GM12801 (cell line): ENCODE results near the gene DISP2.

Source experiments
- CTCF ChIP-seq: IDR thresholded peaks from one replicate; pipeline ENCODE4 v1.5.1; 2011; ENCODE audit warnings: control low read depth; ENCODE audit not compliant: insufficient read length; ENCODE audit errors: extremely low read depth

DISP2 gene

GRCh38 chr15:40428185-40428584, 70.2 kb downstream of the DISP2 start:
- TF ChIP-seq CTCF, result no peak
